ENCODE data around the gene RASA2. TPM values are rescaled to one million over a fixed set of nuclear protein-coding genes. Genes with fewer than 3 reads are reported as not detected.

RASA2 gene
- total and polyA plus RNA-seq, 9 of the 15 experiments (the other 6 are each of a cell fraction or from before 2014, with no cell fraction given): 2.0 to 12.8 (median 9.5) TPM

DNA sequence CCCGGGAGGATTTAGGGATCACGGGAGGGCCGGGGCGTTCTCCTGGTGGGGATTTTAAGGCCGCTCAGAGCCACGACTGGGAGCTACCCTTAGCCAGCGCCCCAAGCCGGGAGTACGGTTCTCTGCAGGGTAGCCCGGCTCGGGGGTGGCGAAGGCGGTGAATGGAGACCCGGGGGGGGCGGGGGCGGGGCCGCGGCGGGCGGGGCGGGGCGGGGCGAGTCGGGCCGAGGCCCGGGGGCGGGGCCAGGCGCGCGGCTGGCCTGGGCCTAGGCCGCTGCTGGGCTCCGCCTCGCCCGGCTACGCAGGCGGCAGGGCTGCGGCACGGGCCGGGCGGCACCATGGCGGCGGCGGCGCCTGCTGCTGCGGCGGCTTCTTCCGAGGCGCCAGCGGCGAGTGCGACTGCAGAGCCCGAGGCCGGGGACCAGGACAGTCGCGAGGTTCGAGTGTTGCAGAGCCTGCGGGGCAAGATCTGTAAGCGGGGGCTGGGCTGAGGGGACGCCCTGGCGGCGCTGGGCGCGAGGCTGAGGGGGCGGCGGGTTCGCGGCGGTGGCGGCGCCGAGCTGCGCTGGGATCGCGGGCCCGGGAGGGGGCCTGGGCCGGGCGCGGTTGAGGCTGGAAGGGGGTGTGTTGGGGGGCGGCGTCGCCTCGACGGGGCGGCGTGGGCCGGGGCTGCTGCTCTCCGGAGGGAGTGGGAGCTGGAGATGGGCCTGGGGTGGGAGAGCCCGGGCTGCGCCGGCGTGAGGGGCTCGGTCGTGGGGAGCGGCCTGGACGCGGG is at the start of gene RASA2 (continued):
- TF ChIP-seq SAFB2 (IDR thresholded peaks at IDR 0.05; ENCODE audit: borderline replicate concordance, low read depth, low read length, severe bottlenecking) (no peak), NR2F6 (CRISPR knock-in tag; IDR thresholded peaks at IDR 0.05) (no peak), HES1 (IDR thresholded peaks at IDR 0.05; ENCODE audit: low read depth) (no peak), SMAD4 (CRISPR knock-in tag; conservative IDR thresholded peaks at IDR 0.05) (peak; percentile 75), CBX3 (IDR thresholded peaks at IDR 0.05; ENCODE audit: borderline replicate concordance in 1 of 2, low read length in 2 of 2) (no peak), NUFIP1 (IDR thresholded peaks at IDR 0.05; ENCODE audit: partially characterized antibody) (no peak), EWSR1 (IDR thresholded peaks at IDR 0.05; ENCODE audit: borderline replicate concordance, low read depth, partially characterized antibody) (no peak), MITF (IDR thresholded peaks at IDR 0.05) (no peak), RHOXF2B (CRISPR knock-in tag; conservative IDR thresholded peaks at IDR 0.05) (no peak), HDAC3 (IDR thresholded peaks at IDR 0.05; ENCODE audit: borderline replicate concordance, partially characterized antibody) (no peak), RFX1 (IDR thresholded peaks at IDR 0.05) (no peak), BCL6 (CRISPR knock-in tag; IDR thresholded peaks at IDR 0.05) (no peak), ILK (tag; IDR thresholded peaks at IDR 0.05; ENCODE audit: borderline replicate concordance, low read depth) (no peak), ZFX (CRISPR knock-in tag; IDR thresholded peaks at IDR 0.05) (peak; percentile 87), MCM7 (IDR thresholded peaks at IDR 0.05) (no peak), LEF1 (IDR thresholded peaks at IDR 0.05) (no peak), BRD4 (IDR thresholded peaks at IDR 0.05) (no peak), MTA3 (IDR thresholded peaks at IDR 0.05; ENCODE audit: borderline replicate concordance) (peak; percentile 18; the same call in 1 of the 2 replicates), POLR2AphosphoS5 (IDR thresholded peaks at IDR 0.05; ENCODE audit: control insufficient read depth, insufficient read depth, low read depth, low read length) (peak; percentile 77)
- TF ChIP-seq, protein P1, sequence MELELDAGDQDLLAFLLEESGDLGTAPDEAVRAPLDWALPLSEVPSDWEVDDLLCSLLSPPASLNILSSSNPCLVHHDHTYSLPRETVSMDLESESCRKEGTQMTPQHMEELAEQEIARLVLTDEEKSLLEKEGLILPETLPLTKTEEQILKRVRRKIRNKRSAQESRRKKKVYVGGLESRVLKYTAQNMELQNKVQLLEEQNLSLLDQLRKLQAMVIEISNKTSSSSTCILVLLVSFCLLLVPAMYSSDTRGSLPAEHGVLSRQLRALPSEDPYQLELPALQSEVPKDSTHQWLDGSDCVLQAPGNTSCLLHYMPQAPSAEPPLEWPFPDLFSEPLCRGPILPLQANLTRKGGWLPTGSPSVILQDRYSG (tag; conservative IDR thresholded peaks at IDR 0.05; ENCODE audit: low read depth): no peak
- TF ChIP-seq, protein P2, sequence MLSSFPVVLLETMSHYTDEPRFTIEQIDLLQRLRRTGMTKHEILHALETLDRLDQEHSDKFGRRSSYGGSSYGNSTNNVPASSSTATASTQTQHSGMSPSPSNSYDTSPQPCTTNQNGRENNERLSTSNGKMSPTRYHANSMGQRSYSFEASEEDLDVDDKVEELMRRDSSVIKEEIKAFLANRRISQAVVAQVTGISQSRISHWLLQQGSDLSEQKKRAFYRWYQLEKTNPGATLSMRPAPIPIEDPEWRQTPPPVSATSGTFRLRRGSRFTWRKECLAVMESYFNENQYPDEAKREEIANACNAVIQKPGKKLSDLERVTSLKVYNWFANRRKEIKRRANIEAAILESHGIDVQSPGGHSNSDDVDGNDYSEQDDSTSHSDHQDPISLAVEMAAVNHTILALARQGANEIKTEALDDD (IDR thresholded peaks at IDR 0.05): no peak
- TF ChIP-seq, protein P3, sequence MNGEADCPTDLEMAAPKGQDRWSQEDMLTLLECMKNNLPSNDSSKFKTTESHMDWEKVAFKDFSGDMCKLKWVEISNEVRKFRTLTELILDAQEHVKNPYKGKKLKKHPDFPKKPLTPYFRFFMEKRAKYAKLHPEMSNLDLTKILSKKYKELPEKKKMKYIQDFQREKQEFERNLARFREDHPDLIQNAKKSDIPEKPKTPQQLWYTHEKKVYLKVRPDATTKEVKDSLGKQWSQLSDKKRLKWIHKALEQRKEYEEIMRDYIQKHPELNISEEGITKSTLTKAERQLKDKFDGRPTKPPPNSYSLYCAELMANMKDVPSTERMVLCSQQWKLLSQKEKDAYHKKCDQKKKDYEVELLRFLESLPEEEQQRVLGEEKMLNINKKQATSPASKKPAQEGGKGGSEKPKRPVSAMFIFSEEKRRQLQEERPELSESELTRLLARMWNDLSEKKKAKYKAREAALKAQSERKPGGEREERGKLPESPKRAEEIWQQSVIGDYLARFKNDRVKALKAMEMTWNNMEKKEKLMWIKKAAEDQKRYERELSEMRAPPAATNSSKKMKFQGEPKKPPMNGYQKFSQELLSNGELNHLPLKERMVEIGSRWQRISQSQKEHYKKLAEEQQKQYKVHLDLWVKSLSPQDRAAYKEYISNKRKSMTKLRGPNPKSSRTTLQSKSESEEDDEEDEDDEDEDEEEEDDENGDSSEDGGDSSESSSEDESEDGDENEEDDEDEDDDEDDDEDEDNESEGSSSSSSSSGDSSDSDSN (IDR thresholded peaks at IDR 0.05; ENCODE audit: borderline replicate concordance in 1 of 2, low read depth in 2 of 2, low read length in 2 of 2): peak; percentile 49 to 63; a peak in 1 of 4 replicates

Data from K562 (cell line).